HCT116 (cell line): ENCODE data around the gene C5orf24. TPM values are rescaled to one million over a fixed set of nuclear protein-coding genes. Genes with fewer than 3 reads are reported as not detected.

Experiments used
- ATAC-seq: fragments of 200-7000 bp; cut with Tn5 transposase; 2 replicates; pipeline ENCODE4 v1.9.1; 2020; ENCODE audit warnings: mild to moderate bottlenecking, moderate library complexity
- BruUV-seq: library from RNA; stranded (reverse); fragments of 400-500 nt; replicated peaks from 2 replicates; lab custom pipeline; 2021; lab: Mats Ljungman, UMichigan
- CTCF ChIA-PET: fragments of 300-600 bp; sonication (Branson Sonifier 250); formaldehyde crosslinking; loops from one replicate; lab custom pipeline; 2021; ENCODE audit warnings: antibody characterized with exemption; lab: Charles Lee
- POLR2A ChIA-PET: fragments of 300-600, 350-600 bp; sonication (Branson Sonifier 250); formaldehyde crosslinking; loops from one replicate; lab custom pipeline; 2021; ENCODE audit warnings: antibody characterized with exemption; lab: Charles Lee
- RAD21 ChIA-PET, 2 experiments: fragments of 300-600 bp; sonication (Branson Sonifier 250); formaldehyde crosslinking; loops; one replicate each; lab custom pipeline; 2023; ENCODE audit warnings: low total read pairs in 2 of 2; ENCODE audit not compliant: uncharacterized antibody in 2 of 2, unreplicated experiment in 2 of 2, low non-redundant PET in 1 of 2; lab: Charles Lee
- DNase-seq: peaks from one replicate; pipeline ENCODE4 v3.0.0-alpha.2; 2010; ENCODE audit warnings: low read depth, low spot score
- H2AFZ ChIP-seq: fragments of 200-600 bp; shearing (Covaris generic), sonication (generic); 2 replicates; pipeline ENCODE4 v1.6.1; 2017; ENCODE audit warnings: low read depth, mixed run types, mixed read lengths, antibody characterized with exemption, low read length; ENCODE audit not compliant: poor library complexity, severe bottlenecking
- H3K27ac ChIP-seq: 2 replicates; pipeline ENCODE4 v1.5.1; 2012; ENCODE audit warnings: low read depth, low read length
- H3K27me3 ChIP-seq: fragments of 200-600 bp; sonication (generic); 2 replicates; pipeline ENCODE4 v1.6.1; 2016; ENCODE audit warnings: mixed run types, low read length, mixed read lengths; ENCODE audit not compliant: insufficient read depth
- H3K36me3 ChIP-seq, 2 experiments: fragments of 200-500 bp in 1 of 2; fragments of 200-600 bp in 1 of 2; sonication (Bioruptor generic) in 1 of 2; sonication (generic) in 1 of 2; 2 replicates each; pipeline versions ENCODE4 v1.5.1 to v1.6.1; 2014 to 2016; ENCODE audit warnings: low read length in 2 of 2, inconsistent platforms in 1 of 2, mixed read lengths in 1 of 2, mixed run types in 1 of 2; ENCODE audit not compliant: insufficient read depth in 2 of 2, control insufficient read depth in 1 of 2
- H3K4me1 ChIP-seq, 2 experiments: fragments of 200-600 bp in 1 of 2; sonication (generic) in 1 of 2; 2 replicates each; pipeline versions ENCODE4 v1.5.1 to v1.6.1; 2012 to 2017; ENCODE audit warnings: low read length in 2 of 2, inconsistent platforms in 1 of 2, mild to moderate bottlenecking in 1 of 2, mixed read lengths in 1 of 2, mixed run types in 1 of 2, moderate library complexity in 1 of 2; ENCODE audit not compliant: insufficient read depth in 2 of 2, control insufficient read depth in 1 of 2
- H3K4me2 ChIP-seq: fragments of 200-600 bp; sonication (generic); 2 replicates; pipeline ENCODE4 v1.6.1; 2017; ENCODE audit warnings: mixed run types, low read length, mixed read lengths
- H3K4me3 ChIP-seq, 2 experiments: fragments of 200-600 bp in 1 of 2; sonication (generic) in 1 of 2; replicated peaks in 1 of 2; 2 replicates each; pipeline ENCODE4 v1.5.1; 2011 to 2016; ENCODE audit warnings: low read length in 2 of 2, control low read depth in 1 of 2, low read depth in 1 of 2, mild to moderate bottlenecking in 1 of 2, mixed read lengths in 1 of 2, mixed run types in 1 of 2
- H3K79me2 ChIP-seq: fragments of 200-600 bp; sonication (generic); 2 replicates; pipeline ENCODE4 v1.6.1; 2017; ENCODE audit warnings: mild to moderate bottlenecking, mixed run types, low read length, moderate library complexity, mixed read lengths; ENCODE audit not compliant: insufficient read depth
- H3K9ac ChIP-seq: fragments of 200-600 bp; sonication (generic); 2 replicates; pipeline ENCODE4 v1.6.1; 2016; ENCODE audit warnings: low read length, mixed read lengths
- H3K9me2 ChIP-seq: fragments of 200-600 bp; sonication (generic), shearing (Covaris generic); 2 replicates; pipeline ENCODE4 v1.6.1; 2017; ENCODE audit warnings: mixed run types, mild to moderate bottlenecking, moderate library complexity; ENCODE audit not compliant: insufficient read depth
- H3K9me3 ChIP-seq, 2 experiments: fragments of 200-500 bp in 1 of 2; fragments of 200-600 bp in 1 of 2; sonication (Bioruptor generic) in 1 of 2; sonication (generic) in 1 of 2; 2 replicates each; pipeline ENCODE4 v1.6.1; 2014 to 2017; ENCODE audit warnings: low read length in 2 of 2, mixed read lengths in 2 of 2, inconsistent platforms in 1 of 2, low read depth in 1 of 2, mild to moderate bottlenecking in 1 of 2, mixed run types in 1 of 2, moderate library complexity in 1 of 2; ENCODE audit not compliant: control insufficient read depth in 1 of 2, insufficient read depth in 1 of 2
- H4K20me1 ChIP-seq: fragments of 200-600 bp; sonication (generic), shearing (Covaris generic); 2 replicates; pipeline ENCODE4 v1.6.1; 2017; ENCODE audit warnings: mixed run types, mild to moderate bottlenecking, moderate library complexity; ENCODE audit not compliant: insufficient read depth
- CBX3 ChIP-seq: IDR thresholded peaks from 2 replicates; pipeline ENCODE4 v1.6.1; 2012; ENCODE audit warnings: low read depth
- ELF1 ChIP-seq: IDR thresholded peaks from 2 replicates; pipeline ENCODE4 v1.6.1; 2012; ENCODE audit warnings: low read depth, borderline replicate concordance
- EZH2 ChIP-seq: fragments of 200-600 bp; sonication (generic); IDR thresholded peaks from 2 replicates; pipeline ENCODE4 v1.6.1; 2017; ENCODE audit warnings: antibody characterized with exemption, mixed run types
- EZH2phosphoT487 ChIP-seq: fragments of 200-600 bp; IDR thresholded peaks from 2 replicates; pipeline ENCODE4 v1.6.1; 2018; ENCODE audit warnings: antibody characterized with exemption, borderline replicate concordance
- FOSL1 ChIP-seq: IDR thresholded peaks from 2 replicates; pipeline ENCODE4 v1.6.1; 2012; ENCODE audit warnings: low read depth
- POLR2A ChIP-seq: IDR thresholded peaks from 2 replicates; pipeline ENCODE4 v1.7.0; 2011; ENCODE audit warnings: borderline replicate concordance; ENCODE audit not compliant: insufficient read depth, insufficient read length; ENCODE audit errors: extremely low read depth
- POLR2AphosphoS5 ChIP-seq: IDR thresholded peaks from 2 replicates; pipeline ENCODE4 v1.6.1; 2011; ENCODE audit warnings: mild to moderate bottlenecking, low read depth, low read length, moderate library complexity
- RAD21 ChIP-seq: IDR thresholded peaks from 2 replicates; pipeline ENCODE4 v1.6.1; 2012; ENCODE audit warnings: low read depth, mild to moderate bottlenecking
- SP1 ChIP-seq: IDR thresholded peaks from 2 replicates; pipeline ENCODE4 v1.6.1; 2012; ENCODE audit warnings: low read depth
- SRF ChIP-seq: IDR thresholded peaks from 2 replicates; pipeline ENCODE4 v1.6.1; 2012; ENCODE audit warnings: low read depth
- TCF7L2 ChIP-seq: IDR thresholded peaks from 2 replicates; pipeline ENCODE4 v1.7.0; 2011; ENCODE audit warnings: borderline replicate concordance, inconsistent platforms; ENCODE audit not compliant: insufficient read depth, insufficient read length; ENCODE audit errors: extremely low read depth
- YY1 ChIP-seq: IDR thresholded peaks from 2 replicates; pipeline ENCODE4 v1.6.1; 2011; ENCODE audit warnings: low read length, low read depth, moderate library complexity, mild to moderate bottlenecking; ENCODE audit not compliant: insufficient replicate concordance; ENCODE audit errors: extremely low read depth
- ZFX ChIP-seq: fragments of 450-650 bp; IDR thresholded peaks from 2 replicates; pipeline ENCODE4 v1.6.1; 2017
- ZNF274 ChIP-seq: fragments of 200-500 bp; sonication (Bioruptor generic); IDR thresholded peaks from 2 replicates; pipeline ENCODE4 v1.6.1; 2014; ENCODE audit warnings: mild to moderate bottlenecking, low read depth, low read length, inconsistent platforms
- intact Hi-C: fragments of 100-400 bp; cut with micrococcal nuclease; formaldehyde crosslinking; loops from 2 replicates; pipeline ENCODE4 v1.10.0; 2022
- total RNA-seq: library from RNA; stranded (reverse); gene quantifications from one replicate; pipeline ENCODE4 v1.2.1, GENCODE V29; 2021; ENCODE audit not compliant: unreplicated experiment
- TF ChIP-seq, protein P1 (sequence below): IDR thresholded peaks from 2 replicates; pipeline ENCODE4 v1.6.1; 2012; ENCODE audit warnings: low read depth

Gene C5orf24
- total RNA-seq, 1 experiment from 2014 or later, result 46.9 TPM

DNA sequence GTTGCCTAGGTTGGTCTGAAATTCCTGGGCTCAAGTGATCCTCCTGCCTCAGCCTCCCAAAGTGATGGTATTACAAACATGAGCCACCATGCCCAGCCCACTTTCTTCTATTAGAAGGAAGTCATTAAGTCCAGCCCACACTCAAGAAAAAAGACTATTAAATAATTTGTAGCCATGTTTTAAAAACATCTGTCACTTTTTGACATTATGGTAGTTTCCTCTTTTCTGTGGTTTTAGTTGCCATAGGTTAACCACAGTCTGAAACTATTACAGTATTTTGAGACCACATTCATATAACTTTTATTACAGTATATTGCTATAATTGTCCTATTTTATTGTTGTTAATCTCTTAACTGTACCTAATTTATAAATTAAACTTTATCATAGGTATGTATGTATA is 31.9 kb upstream of the C5orf24 start:
- Histone ChIP-seq H3K27me3 (no peaks in the 10 kb centered on the region), H4K20me1 (peaks cover 4% of the 10 kb centered on the region; the same call in 1 of the 2 replicates), H3K9ac (no peak overlapping the region), H3K27ac (no peak overlapping the region), H3K36me3 (peaks cover 30 to 60% of the 10 kb centered on the region in 2 experiments), H3K4me3 (no peak overlapping the region), H3K79me2 (peaks cover 7% of the 10 kb centered on the region; the same call in 1 of the 2 replicates), H3K4me2 (no peak overlapping the region), H3K4me1 (no peaks in the 10 kb centered on the region), H2AFZ (no peak overlapping the region)
- no TSS peak for BruUV-seq
- no peak for ATAC-seq
- POLR2A ChIA-PET, result no interaction called here
- intact Hi-C loops, result loop anchor here (5.0 kb wide), 1 partner anchor 528 kb away; no protein-coding TSS in a partner anchor
- CTCF ChIA-PET, result no interaction called here
- TF ChIP-seq RAD21 (no peak), EZH2phosphoT487 (no peak), SRF (no peak), ELF1 (no peak), FOSL1 (no peak), SP1 (no peak), TCF7L2 (no peak), CBX3 (no peak), YY1 (no peak), POLR2A (no peak), EZH2 (no peak), ZNF274 (no peak), ZFX (no peak), POLR2AphosphoS5 (no peak)
- TF ChIP-seq, protein P1, sequence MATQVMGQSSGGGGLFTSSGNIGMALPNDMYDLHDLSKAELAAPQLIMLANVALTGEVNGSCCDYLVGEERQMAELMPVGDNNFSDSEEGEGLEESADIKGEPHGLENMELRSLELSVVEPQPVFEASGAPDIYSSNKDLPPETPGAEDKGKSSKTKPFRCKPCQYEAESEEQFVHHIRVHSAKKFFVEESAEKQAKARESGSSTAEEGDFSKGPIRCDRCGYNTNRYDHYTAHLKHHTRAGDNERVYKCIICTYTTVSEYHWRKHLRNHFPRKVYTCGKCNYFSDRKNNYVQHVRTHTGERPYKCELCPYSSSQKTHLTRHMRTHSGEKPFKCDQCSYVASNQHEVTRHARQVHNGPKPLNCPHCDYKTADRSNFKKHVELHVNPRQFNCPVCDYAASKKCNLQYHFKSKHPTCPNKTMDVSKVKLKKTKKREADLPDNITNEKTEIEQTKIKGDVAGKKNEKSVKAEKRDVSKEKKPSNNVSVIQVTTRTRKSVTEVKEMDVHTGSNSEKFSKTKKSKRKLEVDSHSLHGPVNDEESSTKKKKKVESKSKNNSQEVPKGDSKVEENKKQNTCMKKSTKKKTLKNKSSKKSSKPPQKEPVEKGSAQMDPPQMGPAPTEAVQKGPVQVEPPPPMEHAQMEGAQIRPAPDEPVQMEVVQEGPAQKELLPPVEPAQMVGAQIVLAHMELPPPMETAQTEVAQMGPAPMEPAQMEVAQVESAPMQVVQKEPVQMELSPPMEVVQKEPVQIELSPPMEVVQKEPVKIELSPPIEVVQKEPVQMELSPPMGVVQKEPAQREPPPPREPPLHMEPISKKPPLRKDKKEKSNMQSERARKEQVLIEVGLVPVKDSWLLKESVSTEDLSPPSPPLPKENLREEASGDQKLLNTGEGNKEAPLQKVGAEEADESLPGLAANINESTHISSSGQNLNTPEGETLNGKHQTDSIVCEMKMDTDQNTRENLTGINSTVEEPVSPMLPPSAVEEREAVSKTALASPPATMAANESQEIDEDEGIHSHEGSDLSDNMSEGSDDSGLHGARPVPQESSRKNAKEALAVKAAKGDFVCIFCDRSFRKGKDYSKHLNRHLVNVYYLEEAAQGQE, result no peak
- TF ChIP-seq, all 23 proteins: peak for 0
- RAD21 ChIA-PET, result no interaction called here
- Histone ChIP-seq H3K9me3 (no peaks in the 10 kb centered on the region), H3K9me2 (no peaks in the 10 kb centered on the region)
- no peak for DNase-seq
